NCI-H187 (cell line): ENCODE results near the gene NDUFAF5.
"Not testable (repeated sequence)": the region's sequence is repeated elsewhere in the genome, so short reads cannot be mapped to it uniquely, and the experiment has no call there.

Experiments used
- DNase-seq, 2 experiments: peaks; one replicate each; lab custom pipeline; 2025; lab: John Stamatoyannopoulos, UW

The NDUFAF5 gene

GRCh38 chr20:13784893-13785715, at the start of gene NDUFAF5, which contains the start of gene ESF1:
NDUFAF5 (plus strand) TSS chr20:13785028; CDS start chr20:13785069, 41 bp downstream.
ESF1 (minus strand) TSS chr20:13784919; CDS start chr20:13783140, 1,779 bp downstream.
- peak; percentile 42 to 72 for DNase-seq

- DNase-seq, result no peak
These were observed 49.0 kb upstream of the NDUFAF5 start for GRCh38 chr20:13735826-13736225.

- no peak for DNase-seq
These were observed 48.2 kb upstream of the NDUFAF5 start for GRCh38 chr20:13736436-13737191.

- not testable (repeated sequence) for DNase-seq
These were observed 46.6 kb upstream of the NDUFAF5 start for GRCh38 chr20:13738187-13738586.

GRCh38 chr20:13739731-13740649, 44.8 kb upstream of the NDUFAF5 start:
- no peak for DNase-seq

GRCh38 chr20:13741879-13742278, 42.9 kb upstream of the NDUFAF5 start:
- DNase-seq, result no peak

- no peak for DNase-seq
These were observed 40.5 kb upstream of the NDUFAF5 start for GRCh38 chr20:13744352-13744751.

GRCh38 chr20:13745784-13746183, 39.0 kb upstream of the NDUFAF5 start:
- no peak for DNase-seq

- no peak for DNase-seq
These were observed 35.0 kb upstream of the NDUFAF5 start for GRCh38 chr20:13749811-13750210.

- DNase-seq, result no peak
These were observed 31.3 kb upstream of the NDUFAF5 start for GRCh38 chr20:13753436-13754036.

GRCh38 chr20:13755809-13756208, 29.0 kb upstream of the NDUFAF5 start:
- DNase-seq, result no peak

GRCh38 chr20:13756551-13756950, 28.3 kb upstream of the NDUFAF5 start:
- DNase-seq, result no peak

GRCh38 chr20:13758884-13759283, 25.9 kb upstream of the NDUFAF5 start:
- DNase-seq, result no peak

- DNase-seq, result not testable (repeated sequence)
These were observed 24.3 kb upstream of the NDUFAF5 start for GRCh38 chr20:13760451-13760946.

GRCh38 chr20:13765299-13765698, 19.5 kb upstream of the NDUFAF5 start:
- DNase-seq, result no peak

- no peak for DNase-seq
These were observed 18.9 kb upstream of the NDUFAF5 start for GRCh38 chr20:13765868-13766416.

- DNase-seq, result no peak
These were observed 14.7 kb upstream of the NDUFAF5 start for GRCh38 chr20:13770141-13770540.

GRCh38 chr20:13771853-13772453, 12.9 kb upstream of the NDUFAF5 start:
- DNase-seq, result no peak

GRCh38 chr20:13772529-13772928, 12.3 kb upstream of the NDUFAF5 start:
- no peak for DNase-seq

- DNase-seq, result no peak
These were observed 9.0 kb upstream of the NDUFAF5 start for GRCh38 chr20:13775867-13776266.

- DNase-seq, result no peak
These were observed 7.6 kb upstream of the NDUFAF5 start for GRCh38 chr20:13777171-13777601.
